Activated T-helper 2 cell treated with anti-CD3 and anti-CD28 coated beads, Interferon-gamma antibody, Interleukin-2, Interleukin-4, amounts not matched to agents 10 μg/mL and 5 μg/mL and 100 μg/mL, durations not matched to agents 14 hours and 24 hours and 36 hours (primary cell): ENCODE measurements around the gene RPAP2. TPM values are rescaled to one million over a fixed set of nuclear protein-coding genes. Genes with fewer than 3 reads are reported as not detected.
"Not testable (repeated sequence)": the region's sequence is repeated elsewhere in the genome, so short reads cannot be mapped to it uniquely, and the experiment has no call there.

Source experiments
- DNase-seq: peaks from one replicate; pipeline ENCODE4 v3.0.0; 2021; ENCODE audit warnings: low spot score
- H3K27ac Mint-ChIP-seq: one replicate; pipeline ENCODE4 v1.8.0; 2021; ENCODE audit warnings: mixed read lengths
- H3K27me3 Mint-ChIP-seq: one replicate; pipeline ENCODE4 v1.8.0; 2021; ENCODE audit warnings: low read depth, mixed read lengths
- H3K36me3 Mint-ChIP-seq: one replicate; pipeline ENCODE4 v1.8.0; 2021; ENCODE audit warnings: low read depth, mixed read lengths
- H3K4me1 Mint-ChIP-seq: one replicate; pipeline ENCODE4 v1.8.0; 2021; ENCODE audit warnings: low read depth, mixed read lengths
- H3K4me3 Mint-ChIP-seq: one replicate; pipeline ENCODE4 v1.8.0; 2021; ENCODE audit warnings: low read depth, mild to moderate bottlenecking, moderate library complexity, mixed read lengths
- H3K9me3 Mint-ChIP-seq: one replicate; pipeline ENCODE4 v1.8.0; 2021; ENCODE audit warnings: mixed read lengths
- intact Hi-C: fragments of 100-400 bp; cut with micrococcal nuclease; formaldehyde crosslinking; loops from one replicate; pipeline ENCODE4 v1.15.1; 2023
- total RNA-seq: library from RNA; stranded (reverse); gene quantifications from 2 replicates; pipeline ENCODE4 v1.2.3, GENCODE V29; 2022

RPAP2 gene
- total RNA-seq, 1 donor from 2014 or later, result 42.8 TPM

- no peak for DNase-seq
- Mint-ChIP-seq H3K9me3 (peaks cover 47% of the 10 kb centered on the region), H3K36me3 (peaks cover 88% of the 10 kb centered on the region), H3K4me3 (no peak overlapping the region), H3K4me1 (peaks cover 34% of the 10 kb centered on the region), H3K27ac (no peak overlapping the region), H3K27me3 (no peaks in the 10 kb centered on the region)
- intact Hi-C loops, result no loop called here
These were observed 28.9 kb downstream of the RPAP2 start for GRCh38 chr1:92327794-92328193.

GRCh38 chr1:92329347-92330129, 30.7 kb downstream of the RPAP2 start:
- Mint-ChIP-seq H3K4me1 (peaks cover 33% of the 10 kb centered on the region), H3K4me3 (no peak overlapping the region), H3K27me3 (no peaks in the 10 kb centered on the region), H3K36me3 (peaks cover 85% of the 10 kb centered on the region), H3K9me3 (peaks cover 47% of the 10 kb centered on the region), H3K27ac (no peak overlapping the region)
- intact Hi-C loops, result no loop called here
- no peak for DNase-seq

- no peak for DNase-seq
- peaks cover 14% of the 10 kb centered on the region for H3K9me3 Mint-ChIP-seq
- H3K27ac Mint-ChIP-seq, result peak overlapping the region; percentile 45
- no peaks in the 10 kb centered on the region for H3K27me3 Mint-ChIP-seq
- peaks cover 29% of the 10 kb centered on the region for H3K4me1 Mint-ChIP-seq
- H3K36me3 Mint-ChIP-seq, result peaks cover 61% of the 10 kb centered on the region
- intact Hi-C loops, result no loop called here
- H3K4me3 Mint-ChIP-seq, result no peak overlapping the region
These were observed 34.8 kb downstream of the RPAP2 start for GRCh38 chr1:92333668-92334067.

GRCh38 chr1:92340154-92340553, 41.3 kb downstream of the RPAP2 start:
- no peak overlapping the region for H3K27ac Mint-ChIP-seq
- no peak overlapping the region for H3K4me3 Mint-ChIP-seq
- DNase-seq, result no peak
- no peaks in the 10 kb centered on the region for H3K27me3 Mint-ChIP-seq
- H3K9me3 Mint-ChIP-seq, result no peaks in the 10 kb centered on the region
- peaks cover 4% of the 10 kb centered on the region for H3K4me1 Mint-ChIP-seq
- peaks cover 41% of the 10 kb centered on the region for H3K36me3 Mint-ChIP-seq
- intact Hi-C loops, result no loop called here

- Mint-ChIP-seq H3K27ac (no peak overlapping the region), H3K4me1 (peaks cover 9% of the 10 kb centered on the region), H3K36me3 (peaks cover 42% of the 10 kb centered on the region)
These were observed 43.5 kb downstream of the RPAP2 start for GRCh38 chr1:92342401-92342800.

GRCh38 chr1:92343061-92343460, 44.2 kb downstream of the RPAP2 start:
- no peaks in the 10 kb centered on the region for H3K27me3 Mint-ChIP-seq
- peaks cover 47% of the 10 kb centered on the region for H3K36me3 Mint-ChIP-seq
- no peak overlapping the region for H3K4me3 Mint-ChIP-seq
- intact Hi-C loops, result no loop called here
- no peak overlapping the region for H3K27ac Mint-ChIP-seq
- no peaks in the 10 kb centered on the region for H3K9me3 Mint-ChIP-seq
- H3K4me1 Mint-ChIP-seq, result peaks cover 9% of the 10 kb centered on the region
- no peak for DNase-seq

More at GRCh38 chr1:92342401-92342800, 43.5 kb downstream of the RPAP2 start:
- no peaks in the 10 kb centered on the region for H3K9me3 Mint-ChIP-seq
- intact Hi-C loops, result no loop called here
- no peaks in the 10 kb centered on the region for H3K27me3 Mint-ChIP-seq
- no peak for DNase-seq
- H3K4me3 Mint-ChIP-seq, result no peak overlapping the region

GRCh38 chr1:92346866-92347640, 48.2 kb downstream of the RPAP2 start:
- no peaks in the 10 kb centered on the region for H3K9me3 Mint-ChIP-seq
- H3K36me3 Mint-ChIP-seq, result peaks cover 50% of the 10 kb centered on the region
- intact Hi-C loops, result no loop called here
- H3K4me1 Mint-ChIP-seq, result peaks cover 16% of the 10 kb centered on the region
- no peak overlapping the region for H3K27ac Mint-ChIP-seq
- H3K4me3 Mint-ChIP-seq, result no peak overlapping the region
- no peaks in the 10 kb centered on the region for H3K27me3 Mint-ChIP-seq
- DNase-seq, result no peak

- Mint-ChIP-seq H3K27me3 (no peaks in the 10 kb centered on the region), H3K9me3 (peaks cover 4% of the 10 kb centered on the region), H3K36me3 (peaks cover 61% of the 10 kb centered on the region), H3K27ac (no peak overlapping the region), H3K4me1 (peaks cover 13% of the 10 kb centered on the region), H3K4me3 (no peak overlapping the region)
- DNase-seq, result no peak
- intact Hi-C loops, result no loop called here
These were observed 54.0 kb downstream of the RPAP2 start for GRCh38 chr1:92352856-92353255.

- intact Hi-C loops, result no loop called here
- H3K36me3 Mint-ChIP-seq, result peaks cover 63% of the 10 kb centered on the region
- DNase-seq, result no peak
- H3K27me3 Mint-ChIP-seq, result no peaks in the 10 kb centered on the region
- no peak overlapping the region for H3K27ac Mint-ChIP-seq
- peaks cover 16% of the 10 kb centered on the region for H3K4me1 Mint-ChIP-seq
- no peak overlapping the region for H3K4me3 Mint-ChIP-seq
- H3K9me3 Mint-ChIP-seq, result peaks cover 4% of the 10 kb centered on the region
These were observed 55.4 kb downstream of the RPAP2 start for GRCh38 chr1:92354259-92354658.

- Mint-ChIP-seq H3K9me3 (peaks cover 4% of the 10 kb centered on the region), H3K4me1 (peaks cover 26% of the 10 kb centered on the region), H3K4me3 (no peak overlapping the region), H3K36me3 (peaks cover 66% of the 10 kb centered on the region), H3K27ac (peak overlapping the region; percentile 5), H3K27me3 (no peaks in the 10 kb centered on the region)
- no peak for DNase-seq
- intact Hi-C loops, result no loop called here
These were observed 58.1 kb downstream of the RPAP2 start for GRCh38 chr1:92356956-92357355.

GRCh38 chr1:92359382-92359781, 60.5 kb downstream of the RPAP2 start:
- H3K4me1 Mint-ChIP-seq, result peaks cover 38% of the 10 kb centered on the region
- H3K27ac Mint-ChIP-seq, DNase-seq, H3K27me3 Mint-ChIP-seq, intact Hi-C loops, H3K9me3 Mint-ChIP-seq, H3K4me3 Mint-ChIP-seq: not testable (repeated sequence)
- peaks cover 62% of the 10 kb centered on the region for H3K36me3 Mint-ChIP-seq

- H3K4me1 Mint-ChIP-seq, result peaks cover 44% of the 10 kb centered on the region
- H3K9me3 Mint-ChIP-seq, result no peaks in the 10 kb centered on the region
- intact Hi-C loops, result loop anchor here (10.0 kb wide), 1 partner anchor 625 kb away; no protein-coding TSS in a partner anchor
- H3K4me3 Mint-ChIP-seq, result no peak overlapping the region
- H3K27ac Mint-ChIP-seq, result no peak overlapping the region
- DNase-seq, result no peak
- H3K36me3 Mint-ChIP-seq, result peaks cover 67% of the 10 kb centered on the region
- no peaks in the 10 kb centered on the region for H3K27me3 Mint-ChIP-seq
These were observed 61.1 kb downstream of the RPAP2 start for GRCh38 chr1:92359986-92360385.

- DNase-seq, result no peak
- no peaks in the 10 kb centered on the region for H3K27me3 Mint-ChIP-seq
- H3K36me3 Mint-ChIP-seq, result peaks cover 59% of the 10 kb centered on the region
- no peaks in the 10 kb centered on the region for H3K9me3 Mint-ChIP-seq
- intact Hi-C loops, result loop anchor here (10.0 kb wide), 1 partner anchor 622 kb away; no protein-coding TSS in a partner anchor
- no peak overlapping the region for H3K4me3 Mint-ChIP-seq
- H3K27ac Mint-ChIP-seq, result no peak overlapping the region
- peaks cover 66% of the 10 kb centered on the region for H3K4me1 Mint-ChIP-seq
These were observed 64.1 kb downstream of the RPAP2 start for GRCh38 chr1:92362970-92363369.
